Measurements from ENCODE around the gene KIF1C.
"Not testable (repeated sequence)": the region's sequence is repeated elsewhere in the genome, so short reads cannot be mapped to it uniquely, and the experiment has no call there.

DNA sequence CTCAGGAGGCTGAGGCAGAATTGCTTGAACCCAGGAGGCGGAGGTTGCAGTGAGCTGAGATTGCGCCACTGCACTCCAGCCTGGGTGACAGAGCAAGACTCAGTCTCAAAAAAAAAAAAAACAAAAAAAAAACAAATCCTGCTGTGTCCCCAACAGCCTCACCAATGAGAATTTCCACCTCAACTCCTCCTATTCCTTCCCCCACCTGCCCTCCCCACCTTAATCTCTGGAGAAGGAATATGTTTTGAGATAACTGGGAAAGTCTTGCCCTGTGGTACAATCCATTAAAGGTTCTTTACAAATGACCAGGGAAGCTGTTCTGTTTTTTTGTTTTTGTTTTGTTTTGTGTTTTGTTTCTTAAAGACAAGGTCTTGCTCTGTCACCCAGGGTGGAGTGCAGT, 32.4 kb downstream of the KIF1C start:
- TF ChIP-seq POLR2A (IDR thresholded peaks at IDR 0.05) = not testable (repeated sequence)
- TF ChIP-seq, protein P1, sequence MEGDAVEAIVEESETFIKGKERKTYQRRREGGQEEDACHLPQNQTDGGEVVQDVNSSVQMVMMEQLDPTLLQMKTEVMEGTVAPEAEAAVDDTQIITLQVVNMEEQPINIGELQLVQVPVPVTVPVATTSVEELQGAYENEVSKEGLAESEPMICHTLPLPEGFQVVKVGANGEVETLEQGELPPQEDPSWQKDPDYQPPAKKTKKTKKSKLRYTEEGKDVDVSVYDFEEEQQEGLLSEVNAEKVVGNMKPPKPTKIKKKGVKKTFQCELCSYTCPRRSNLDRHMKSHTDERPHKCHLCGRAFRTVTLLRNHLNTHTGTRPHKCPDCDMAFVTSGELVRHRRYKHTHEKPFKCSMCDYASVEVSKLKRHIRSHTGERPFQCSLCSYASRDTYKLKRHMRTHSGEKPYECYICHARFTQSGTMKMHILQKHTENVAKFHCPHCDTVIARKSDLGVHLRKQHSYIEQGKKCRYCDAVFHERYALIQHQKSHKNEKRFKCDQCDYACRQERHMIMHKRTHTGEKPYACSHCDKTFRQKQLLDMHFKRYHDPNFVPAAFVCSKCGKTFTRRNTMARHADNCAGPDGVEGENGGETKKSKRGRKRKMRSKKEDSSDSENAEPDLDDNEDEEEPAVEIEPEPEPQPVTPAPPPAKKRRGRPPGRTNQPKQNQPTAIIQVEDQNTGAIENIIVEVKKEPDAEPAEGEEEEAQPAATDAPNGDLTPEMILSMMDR (IDR thresholded peaks at IDR 0.05) = not testable (repeated sequence)
